Urinary bladder (tissue), 4 donors: ENCODE results near the gene SERGEF. TPM values are rescaled to one million over a fixed set of nuclear protein-coding genes. Genes with fewer than 3 reads are reported as not detected.

ENCODE experiments used
- DNase-seq: peaks from one replicate; pipeline ENCODE4 v3.0.0-alpha.2; 2015; ENCODE audit errors: extremely low spot score
- H3K27ac ChIP-seq: one replicate; pipeline ENCODE4 v1.5.1; 2013; ENCODE audit warnings: low read depth, mild to moderate bottlenecking, moderate library complexity
- H3K36me3 ChIP-seq: one replicate; pipeline ENCODE4 v1.6.1; 2013; ENCODE audit warnings: mild to moderate bottlenecking, moderate library complexity; ENCODE audit not compliant: insufficient read depth
- H3K4me1 ChIP-seq: one replicate; pipeline ENCODE4 v1.6.1; 2013; ENCODE audit warnings: mild to moderate bottlenecking, moderate library complexity; ENCODE audit not compliant: insufficient read depth
- H3K4me3 ChIP-seq: one replicate; pipeline ENCODE4 v1.5.1; 2013; ENCODE audit warnings: low read depth, low read length
- WGBS: extraction: QIAGEN DNeasy Blood & Tissue Kit; methylation state at CpG from one replicate; pipeline ENCODE4 v1.1.7; 2013; 5-methylcytosine and 5-hydroxymethylcytosine counted together
- polyA plus RNA-seq: library from polyadenylated mRNA; stranded (reverse); fragments of 200-250 nt; gene quantifications from one replicate; pipeline ENCODE4 v1.2.3, GENCODE V29; 2013
- total RNA-seq: library from RNA; depleted of rRNA; stranded (reverse); fragments of >200 nt; gene quantifications from one replicate; pipeline ENCODE4 v1.2.3, GENCODE V29; 2014
- donor health status: healthy with polysubstance abuse.
- donor health status: healthy.

The SERGEF gene
- total and polyA plus RNA-seq, 2 donors, result 14.1 to 45.3 TPM

DNA sequence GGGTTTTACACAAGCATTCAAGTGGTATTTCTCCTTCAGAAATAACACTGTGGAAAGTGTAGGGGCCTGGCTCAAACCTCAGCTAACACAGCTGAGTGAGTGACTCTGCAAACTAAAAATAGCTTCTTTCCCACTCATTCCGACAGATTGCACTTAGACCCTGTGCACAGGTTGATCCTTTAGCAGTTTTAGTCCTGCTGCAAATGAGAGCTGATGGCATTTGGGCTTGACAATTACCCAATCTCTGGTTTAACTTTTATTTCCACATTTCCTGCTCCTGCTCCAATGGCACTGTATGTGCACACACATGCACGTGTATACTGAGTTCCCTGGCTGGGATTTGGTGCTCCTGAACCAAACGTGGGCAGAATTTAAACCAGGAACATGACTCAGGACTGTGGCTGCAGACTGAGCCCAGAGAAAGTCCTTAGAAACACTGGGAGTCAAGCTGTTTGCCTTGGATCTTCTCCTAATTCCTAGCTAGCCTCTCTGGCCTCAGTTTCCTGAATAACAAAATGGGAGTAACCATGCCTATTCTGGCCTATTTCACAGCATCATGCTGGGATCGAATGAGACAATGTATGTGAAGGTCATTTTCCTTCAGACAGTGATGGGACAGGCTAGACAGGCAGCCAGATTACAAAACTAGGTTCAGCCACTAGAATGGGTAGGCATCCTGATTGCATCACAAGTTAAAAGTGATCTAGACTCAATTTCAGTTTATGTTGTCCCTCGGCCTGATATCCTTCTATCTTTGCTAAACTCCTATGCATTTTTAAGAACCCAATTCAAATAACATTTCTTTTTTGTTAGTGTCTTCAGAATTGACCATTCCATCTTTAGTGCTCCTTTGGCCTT, 58.2 kb downstream of the SERGEF start:
- Histone ChIP-seq H3K4me1 (no peaks in the 10 kb centered on the region), H3K36me3 (no peaks in the 10 kb centered on the region), H3K27ac (no peak overlapping the region), H3K4me3 (no peak overlapping the region)
- DNase-seq, result no peak
- 76% methylated on average over 5 of the region's 5 CpGs for WGBS

DNA sequence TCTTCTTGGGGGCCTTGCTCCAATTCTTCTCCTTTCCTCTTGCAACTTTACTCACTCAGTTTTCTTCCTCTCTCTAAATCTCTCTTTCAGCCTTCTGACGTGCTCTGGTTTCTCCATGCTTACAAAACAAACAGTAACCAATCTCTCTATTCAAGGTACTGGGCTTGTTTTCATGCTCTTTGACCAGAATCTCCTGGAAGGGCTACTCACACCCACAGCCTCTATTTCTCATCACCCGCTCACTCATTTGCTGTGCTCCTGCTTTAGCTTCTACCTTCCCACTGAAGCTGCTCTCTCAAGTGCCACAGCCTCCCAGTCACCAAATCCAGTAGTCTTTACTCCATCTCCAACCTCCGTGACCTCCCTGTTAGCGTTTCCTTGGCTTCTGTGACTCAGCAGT, 60.4 kb downstream of the SERGEF start:
- no peak overlapping the region for H3K27ac ChIP-seq
- no peak for DNase-seq
- H3K4me3 ChIP-seq, result no peak overlapping the region
- WGBS, result 75% methylated on average over 4 of the region's 4 CpGs
- no peaks in the 10 kb centered on the region for H3K4me1 ChIP-seq
- no peaks in the 10 kb centered on the region for H3K36me3 ChIP-seq

DNA sequence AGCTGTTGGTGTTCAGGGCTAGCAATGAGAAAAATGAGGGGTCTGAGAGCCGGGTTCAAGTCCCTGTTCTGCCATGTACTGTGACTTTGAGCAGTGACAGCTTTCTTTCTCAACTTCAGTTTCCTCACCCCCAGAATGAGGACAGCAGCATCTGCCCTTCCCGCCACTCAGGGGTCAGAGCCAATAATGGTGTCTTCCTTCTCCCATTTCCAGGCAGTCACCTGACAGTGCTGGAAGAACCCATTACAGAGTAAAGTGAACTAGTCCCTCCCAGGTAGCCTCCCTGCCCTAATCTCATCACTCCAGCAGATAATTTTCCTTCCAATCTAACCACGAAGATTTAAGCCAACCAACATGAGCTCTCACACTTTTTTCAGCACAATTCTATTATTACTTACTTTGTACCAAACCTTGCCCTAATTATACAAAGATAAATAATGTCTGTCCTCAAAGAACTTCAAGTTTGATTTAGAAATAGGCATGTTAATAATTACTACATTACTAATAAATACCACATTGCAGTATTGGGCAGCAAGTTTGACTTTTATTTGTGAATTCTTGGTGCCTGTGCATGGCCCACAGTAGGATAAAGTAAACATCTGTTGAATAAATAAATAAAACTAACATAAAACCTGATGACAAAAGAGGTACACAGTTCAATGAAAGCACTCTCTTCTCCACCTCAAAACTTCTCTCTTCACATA, 61.0 kb downstream of the SERGEF start:
- Histone ChIP-seq H3K4me3 (no peak overlapping the region), H3K4me1 (no peaks in the 10 kb centered on the region), H3K36me3 (no peaks in the 10 kb centered on the region), H3K27ac (no peak overlapping the region)
- no peak for DNase-seq
- 86% methylated on average over 3 of the region's 3 CpGs for WGBS

DNA sequence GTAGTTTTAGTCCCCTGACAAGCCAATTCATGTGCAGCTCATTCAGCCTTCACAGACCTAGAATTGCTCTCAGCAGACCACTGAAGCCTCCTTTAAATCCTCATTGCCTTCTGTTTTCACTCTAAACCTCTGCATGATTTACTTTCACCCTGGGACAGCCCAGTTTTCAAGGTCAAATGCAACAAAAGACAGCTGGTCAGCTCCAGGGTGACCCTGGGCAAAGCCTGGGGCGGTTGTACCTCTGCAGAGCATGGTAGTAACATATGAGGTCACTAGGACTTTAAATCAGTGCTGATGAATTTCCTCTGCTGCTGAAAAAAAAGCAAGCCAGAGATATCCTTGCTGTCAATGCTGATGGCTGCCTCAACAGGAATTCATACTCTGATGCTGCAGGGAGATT, 62.2 kb downstream of the SERGEF start:
- 91% methylated on average over 1 of the region's 1 CpG for WGBS
- H3K27ac ChIP-seq, result no peak overlapping the region
- H3K36me3 ChIP-seq, result no peaks in the 10 kb centered on the region
- DNase-seq, result no peak
- H3K4me1 ChIP-seq, result no peaks in the 10 kb centered on the region
- no peak overlapping the region for H3K4me3 ChIP-seq

DNA sequence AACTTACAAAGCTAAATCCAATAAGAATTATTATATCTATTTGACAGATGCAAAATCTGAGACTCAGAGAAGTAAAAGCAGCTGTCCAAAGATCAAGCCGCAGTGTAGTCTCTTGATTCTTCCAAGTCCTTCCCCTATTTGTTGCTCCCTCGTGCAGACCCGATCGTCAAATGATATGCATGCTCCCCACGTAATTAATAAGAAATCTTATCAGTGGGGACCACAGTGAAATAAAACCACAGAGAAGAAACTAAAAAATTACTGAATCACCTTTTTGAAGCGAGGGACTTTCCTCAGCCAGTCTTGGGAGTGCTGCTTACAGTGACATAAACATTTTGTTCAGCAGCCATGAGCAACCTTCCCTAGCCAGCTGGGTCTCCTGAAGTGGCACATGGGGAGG, 64.6 kb downstream of the SERGEF start:
- H3K36me3 ChIP-seq, result no peaks in the 10 kb centered on the region
- H3K4me3 ChIP-seq, result no peak overlapping the region
- no peak overlapping the region for H3K27ac ChIP-seq
- no peak for DNase-seq
- 91% methylated on average over 6 of the region's 6 CpGs for WGBS
- H3K4me1 ChIP-seq, result no peaks in the 10 kb centered on the region

DNA sequence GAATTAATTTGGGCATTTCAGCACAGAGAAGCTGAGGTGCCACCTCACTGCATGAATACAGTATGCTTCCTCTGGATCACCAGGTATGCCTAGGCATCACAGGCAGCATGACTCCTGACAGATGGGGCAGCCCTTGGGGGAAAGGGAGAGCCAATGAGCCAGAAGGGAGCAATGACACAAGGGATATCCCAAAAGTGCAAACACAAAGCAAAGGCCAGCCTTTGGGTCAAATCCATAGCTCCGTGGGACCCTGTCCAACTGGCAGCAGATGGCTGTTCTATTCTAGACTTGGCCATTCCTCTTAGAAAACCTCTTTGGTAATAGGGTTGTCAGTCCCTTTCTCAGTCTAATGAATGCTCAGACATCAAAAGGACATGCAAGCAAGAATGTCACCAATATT, 73.3 kb downstream of the SERGEF start:
- no peaks in the 10 kb centered on the region for H3K36me3 ChIP-seq
- H3K27ac ChIP-seq, result no peak overlapping the region

DNA sequence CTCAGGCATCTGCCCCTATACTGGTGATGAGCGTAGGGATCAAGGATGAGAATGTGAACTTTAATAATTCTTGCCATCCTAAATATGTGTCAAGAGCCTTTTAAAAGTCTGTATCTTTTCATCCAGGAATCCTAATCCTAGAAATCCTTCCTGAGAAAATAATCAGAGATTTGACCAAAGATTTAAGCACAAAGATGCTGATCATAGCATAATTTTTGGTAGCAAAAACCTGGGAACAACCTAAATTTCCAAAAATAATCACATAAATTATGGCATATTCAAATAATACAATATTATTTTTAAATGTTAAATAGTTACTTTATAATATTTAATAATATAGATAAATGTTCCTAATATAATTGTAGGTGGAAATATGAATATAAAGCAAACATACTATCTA, 76.1 kb downstream of the SERGEF start:
- no peak overlapping the region for H3K4me3 ChIP-seq
- no peak for DNase-seq
- H3K36me3 ChIP-seq, result no peaks in the 10 kb centered on the region
- H3K4me1 ChIP-seq, result no peaks in the 10 kb centered on the region
- 98% methylated on average over 1 of the region's 1 CpG for WGBS
- no peak overlapping the region for H3K27ac ChIP-seq

More for the DNA sequence above, 73.3 kb downstream of the SERGEF start:
- H3K4me1 ChIP-seq, result no peaks in the 10 kb centered on the region
- 62% methylated on average over 1 of the region's 1 CpG for WGBS
- H3K4me3 ChIP-seq, result no peak overlapping the region
- DNase-seq, result no peak

DNA sequence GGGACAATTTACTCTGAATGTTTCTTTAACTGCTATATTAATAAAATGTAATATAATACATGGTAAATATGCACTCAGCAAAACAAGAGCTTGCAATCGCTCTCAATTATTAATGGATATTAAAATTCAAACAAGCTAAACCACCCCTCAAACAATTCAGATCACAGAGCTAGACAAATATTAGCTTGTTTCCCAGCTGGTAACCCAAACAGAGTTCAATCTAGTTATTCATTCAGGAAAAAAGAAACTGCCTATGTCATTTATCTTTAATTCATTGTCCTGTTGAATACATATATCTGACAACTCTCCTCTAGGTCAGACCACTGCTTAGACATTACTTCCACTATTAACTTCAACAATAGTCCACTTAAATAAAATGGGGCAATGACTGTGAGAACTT, 78.7 kb downstream of the SERGEF start:
- H3K27ac ChIP-seq, result no peak overlapping the region
- no peak for DNase-seq
- no peak overlapping the region for H3K4me3 ChIP-seq
- WGBS, result 96% methylated on average over 1 of the region's 1 CpG
- no peaks in the 10 kb centered on the region for H3K36me3 ChIP-seq
- no peaks in the 10 kb centered on the region for H3K4me1 ChIP-seq

DNA sequence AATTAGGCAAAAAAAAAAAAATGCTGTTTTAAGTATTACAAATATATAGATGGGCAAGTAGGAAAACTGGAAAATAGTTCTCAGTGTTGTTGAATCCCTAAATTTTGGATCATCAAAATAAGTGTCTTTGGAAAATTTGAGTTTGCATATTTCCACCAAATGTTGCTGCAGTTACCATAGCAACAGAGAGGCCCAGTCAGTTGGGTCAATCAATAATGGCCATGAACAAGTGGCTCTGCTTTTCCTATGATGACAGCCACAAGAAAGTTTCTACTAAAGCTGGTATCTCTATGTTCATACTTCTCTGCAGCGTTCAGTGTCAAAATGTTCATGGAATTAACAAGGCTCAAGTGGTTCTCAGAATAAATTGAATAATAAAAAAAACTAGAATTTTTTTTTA, 79.1 kb downstream of the SERGEF start:
- Histone ChIP-seq H3K27ac (no peak overlapping the region), H3K4me3 (no peak overlapping the region), H3K4me1 (no peaks in the 10 kb centered on the region), H3K36me3 (no peaks in the 10 kb centered on the region)
- DNase-seq, result no peak
- WGBS, result 97% methylated on average over 1 of the region's 1 CpG

DNA sequence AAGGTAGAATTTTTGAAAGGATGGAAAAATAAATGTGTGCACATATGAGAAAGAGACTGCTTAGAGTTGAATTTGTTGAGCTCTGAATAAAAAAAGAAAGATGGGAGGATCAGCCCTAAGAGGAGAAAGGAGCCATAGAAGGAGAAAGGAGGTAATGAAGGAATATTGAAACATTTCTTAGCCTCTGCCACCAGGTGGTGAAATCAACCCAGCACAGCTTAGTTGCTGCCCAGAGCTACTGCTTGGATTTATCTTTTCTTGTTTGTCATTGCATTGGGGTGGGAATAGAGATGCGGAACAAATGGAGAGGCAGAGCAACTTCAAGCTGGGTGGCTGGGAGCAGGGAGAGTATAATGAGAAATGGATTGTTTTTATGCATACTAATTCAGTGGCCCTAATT, 80.4 kb downstream of the SERGEF start:
- Histone ChIP-seq H3K4me3 (no peak overlapping the region), H3K4me1 (peaks cover 1% of the 10 kb centered on the region), H3K36me3 (no peaks in the 10 kb centered on the region), H3K27ac (no peak overlapping the region)
- WGBS, result 99% methylated on average over 1 of the region's 1 CpG
- no peak for DNase-seq

DNA sequence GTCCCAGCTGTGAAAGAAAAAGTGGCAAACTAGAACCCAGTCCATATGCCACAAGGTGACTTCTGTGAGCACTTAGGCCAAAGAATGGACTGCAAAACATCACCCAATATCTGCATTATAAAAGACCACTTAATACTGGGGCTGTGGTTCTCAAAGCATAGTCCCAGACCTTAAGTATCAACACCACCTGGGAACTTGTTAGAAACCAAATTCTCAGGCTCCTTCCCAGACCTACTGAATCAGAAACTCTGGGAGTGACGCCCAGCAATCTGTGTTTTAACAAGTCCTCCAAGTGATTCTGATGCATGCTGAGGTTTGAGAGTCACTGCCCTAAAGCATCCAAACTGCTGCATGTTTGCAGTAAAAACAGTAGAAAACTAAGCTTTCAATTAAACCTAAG, 81.3 kb downstream of the SERGEF start:
- no peak for DNase-seq
- H3K36me3 ChIP-seq, result no peaks in the 10 kb centered on the region
- 89% methylated on average over 1 of the region's 1 CpG for WGBS
- H3K27ac ChIP-seq, result no peak overlapping the region
- H3K4me1 ChIP-seq, result peaks cover 1% of the 10 kb centered on the region
- no peak overlapping the region for H3K4me3 ChIP-seq

DNA sequence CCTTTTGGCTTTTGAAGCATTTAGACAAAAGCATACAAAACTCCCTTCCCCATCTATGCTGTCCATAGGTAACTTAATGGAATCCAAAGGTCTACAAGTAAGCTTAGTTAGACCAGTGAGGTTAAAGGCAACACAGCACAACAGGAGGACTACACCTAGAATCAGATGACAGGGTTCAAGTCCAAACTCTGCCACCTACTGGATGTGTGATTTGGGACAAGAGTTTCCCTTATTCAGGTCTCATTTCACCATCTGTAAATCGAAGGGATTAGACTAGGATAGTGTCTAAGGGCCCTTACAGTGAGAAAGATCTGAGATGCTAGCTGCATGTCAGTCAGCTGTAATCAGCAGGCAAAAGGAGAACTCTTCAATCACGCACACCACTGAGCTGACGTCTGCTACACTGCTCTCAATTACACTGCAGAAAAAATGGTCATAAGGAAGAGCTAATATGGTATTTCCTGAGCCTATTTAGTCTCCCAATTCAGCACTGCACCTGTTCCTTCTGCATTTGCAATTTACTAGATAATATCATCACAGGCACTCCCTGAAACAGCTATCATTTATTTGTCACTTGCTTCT, 82.2 kb downstream of the SERGEF start:
- DNase-seq, result no peak
- no peak overlapping the region for H3K4me3 ChIP-seq
- WGBS, result 94% methylated on average over 3 of the region's 3 CpGs

DNA sequence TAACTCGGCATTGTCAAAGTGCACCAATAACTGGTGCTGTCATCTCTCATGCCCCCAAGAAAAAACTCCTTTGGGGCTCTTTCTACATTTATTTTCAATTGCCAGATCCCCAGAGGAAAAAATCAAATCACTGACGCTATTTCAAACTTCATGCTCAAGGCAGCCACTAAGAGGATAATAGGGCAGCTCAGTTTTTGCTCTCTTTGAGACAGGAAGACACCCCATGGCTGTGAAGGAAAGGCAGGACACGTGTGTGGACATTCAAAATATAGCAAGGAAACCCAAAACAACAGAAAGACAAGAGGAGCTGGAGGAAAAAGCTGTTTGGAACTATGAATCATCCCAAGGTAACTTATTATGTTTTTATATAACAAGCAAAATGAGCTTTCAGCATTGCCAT, 83.7 kb downstream of the SERGEF start:
- H3K4me3 ChIP-seq, result no peak overlapping the region
- WGBS, result 91% methylated on average over 3 of the region's 3 CpGs

More for the DNA sequence above, 82.2 kb downstream of the SERGEF start:
- no peak overlapping the region for H3K27ac ChIP-seq
- H3K4me1 ChIP-seq, result peaks cover 1% of the 10 kb centered on the region
- H3K36me3 ChIP-seq, result no peaks in the 10 kb centered on the region

More for the DNA sequence above, 83.7 kb downstream of the SERGEF start:
- no peak for DNase-seq
- H3K4me1 ChIP-seq, result peaks cover 1% of the 10 kb centered on the region
- no peak overlapping the region for H3K27ac ChIP-seq
- no peaks in the 10 kb centered on the region for H3K36me3 ChIP-seq
